Glomerular visceral epithelial cell (primary cell): ENCODE results near the gene ZP1.
"Not testable (repeated sequence)": the region's sequence is repeated elsewhere in the genome, so short reads cannot be mapped to it uniquely, and the experiment has no call there.

ENCODE experiments used
- DNase-seq: peaks from one replicate; pipeline ENCODE4 v3.0.0-alpha.2; 2016; ENCODE audit errors: extremely low spot score

Gene ZP1

DNA sequence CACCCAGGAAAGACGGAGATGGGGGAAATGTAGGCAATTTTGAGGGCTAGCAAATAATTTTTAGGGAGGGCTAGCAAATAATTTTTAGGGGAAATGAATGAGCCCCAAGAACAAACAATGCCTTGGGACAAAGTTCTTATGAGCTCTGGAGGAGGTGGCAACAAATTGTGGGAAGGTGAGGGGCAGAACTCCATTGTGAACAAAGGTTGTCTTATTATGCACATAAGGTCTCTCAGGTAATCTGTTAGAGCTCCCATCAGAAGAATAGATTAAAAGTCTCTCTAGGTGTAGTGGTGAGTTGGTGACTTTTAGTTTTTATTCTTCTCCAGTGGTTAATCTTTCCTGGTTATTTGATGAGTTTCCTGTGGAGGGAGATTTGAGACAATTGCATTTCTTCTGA lies 41.5 kb downstream of the ZP1 start:
- DNase-seq, result no peak

DNA sequence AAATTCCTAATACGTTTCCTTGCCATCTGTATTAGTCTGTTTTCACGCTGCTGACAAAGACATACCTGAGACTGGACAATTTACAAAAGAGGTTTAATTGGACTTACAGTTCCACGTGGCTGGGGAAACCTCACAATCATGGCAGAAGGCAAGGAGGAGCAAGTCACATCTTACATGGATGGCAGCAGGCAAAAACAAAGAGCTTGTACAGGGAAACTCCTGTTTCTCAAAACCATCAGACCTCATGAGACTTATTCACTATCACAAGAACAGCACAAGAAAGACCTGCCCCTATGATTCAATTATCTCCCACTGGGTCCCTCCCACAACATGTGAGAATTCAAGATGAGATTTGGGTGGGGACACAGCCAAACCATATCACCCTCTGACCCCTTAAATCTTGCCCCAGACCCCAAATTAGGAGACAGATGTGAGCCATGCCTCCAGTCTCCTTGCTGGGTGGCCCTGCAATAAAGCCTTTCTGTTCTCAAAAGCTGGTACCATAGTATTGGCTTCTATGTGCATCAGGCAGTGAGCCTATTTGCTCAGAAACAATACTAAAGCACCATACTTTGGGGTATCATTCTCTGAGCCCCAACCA lies 42.4 kb downstream of the ZP1 start:
- not testable (repeated sequence) for DNase-seq

DNA sequence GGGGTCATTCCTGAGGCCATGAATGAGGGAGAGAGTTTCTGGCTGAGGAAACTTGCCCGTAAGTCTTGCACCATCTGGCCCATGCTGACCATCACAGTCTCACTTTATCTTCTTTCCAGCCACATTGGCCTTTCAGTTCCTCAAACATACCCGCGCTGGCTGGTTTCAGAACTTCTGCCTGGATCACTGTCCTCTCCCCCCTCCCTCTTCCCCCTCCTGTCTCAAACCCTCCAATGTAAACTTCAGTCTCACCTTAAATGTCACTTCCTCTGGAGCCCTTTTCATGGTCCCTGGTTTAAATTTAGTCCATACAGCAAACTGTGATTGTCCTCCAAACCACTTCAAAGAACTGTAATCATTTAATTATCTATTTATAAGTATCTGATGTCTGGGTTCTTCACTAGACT lies 42.9 kb downstream of the ZP1 start:
- DNase-seq, result no peak

DNA sequence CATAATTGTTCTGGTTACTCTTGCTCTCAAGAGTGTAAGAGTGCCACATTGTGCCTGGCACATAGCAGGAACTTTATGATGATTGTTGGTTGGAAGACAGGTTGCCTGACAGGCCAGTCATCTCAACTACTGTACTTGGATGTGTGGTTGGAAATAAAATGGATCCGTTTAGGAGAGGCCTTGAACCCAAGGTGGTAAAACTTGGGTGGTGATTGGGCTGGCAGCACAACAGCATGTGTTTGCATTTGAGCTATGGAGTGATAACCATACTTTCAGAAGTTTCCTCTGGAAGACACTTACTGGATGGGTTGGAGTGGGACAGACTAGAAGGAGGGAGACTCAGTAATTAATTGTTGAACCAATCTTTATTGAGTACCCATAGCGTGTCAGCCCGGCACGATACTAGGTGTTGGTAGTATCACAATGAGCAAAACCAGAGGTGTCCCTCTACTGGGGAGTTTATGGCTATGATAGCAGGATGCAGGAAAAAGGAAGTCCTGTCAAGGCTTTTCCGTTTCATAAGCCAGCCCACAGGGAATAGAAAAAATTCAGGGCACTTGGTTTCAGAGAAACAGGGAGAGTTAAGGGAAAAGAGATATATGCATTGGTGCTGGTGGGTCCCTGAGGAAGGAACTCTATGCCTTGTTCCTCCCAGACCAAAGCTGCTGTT lies 43.5 kb downstream of the ZP1 start:
- DNase-seq, result no peak

DNA sequence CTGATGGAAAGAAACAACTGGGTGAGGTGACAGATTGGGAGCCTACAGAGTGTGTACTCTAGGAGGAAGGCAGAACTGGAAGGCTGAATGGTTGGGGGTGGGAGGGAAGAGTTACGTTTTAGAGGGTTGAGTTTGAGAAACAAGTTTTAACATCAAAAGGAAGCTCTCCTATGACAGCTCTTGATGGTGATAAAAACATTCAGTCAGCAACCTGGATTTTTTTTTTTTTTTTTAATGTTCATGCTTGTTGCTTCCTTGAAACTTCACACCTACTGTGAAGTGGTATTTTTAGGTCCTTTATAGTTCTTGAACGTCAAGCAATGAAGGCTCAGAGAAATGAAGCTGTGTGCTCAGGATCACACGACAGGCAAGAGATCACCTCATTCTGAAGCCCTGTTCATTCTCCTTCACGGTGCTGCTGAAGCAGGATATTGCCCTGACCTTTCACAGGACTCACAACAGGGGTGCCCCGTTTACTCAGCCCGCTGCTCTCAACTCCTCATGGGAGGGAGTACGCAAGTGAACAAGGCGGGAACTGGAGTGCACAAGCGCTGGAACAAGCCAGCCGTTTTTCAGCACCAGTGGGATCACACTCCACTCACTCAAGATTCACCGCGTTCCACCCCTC lies 45.0 kb downstream of the ZP1 start:
- DNase-seq, result no peak

DNA sequence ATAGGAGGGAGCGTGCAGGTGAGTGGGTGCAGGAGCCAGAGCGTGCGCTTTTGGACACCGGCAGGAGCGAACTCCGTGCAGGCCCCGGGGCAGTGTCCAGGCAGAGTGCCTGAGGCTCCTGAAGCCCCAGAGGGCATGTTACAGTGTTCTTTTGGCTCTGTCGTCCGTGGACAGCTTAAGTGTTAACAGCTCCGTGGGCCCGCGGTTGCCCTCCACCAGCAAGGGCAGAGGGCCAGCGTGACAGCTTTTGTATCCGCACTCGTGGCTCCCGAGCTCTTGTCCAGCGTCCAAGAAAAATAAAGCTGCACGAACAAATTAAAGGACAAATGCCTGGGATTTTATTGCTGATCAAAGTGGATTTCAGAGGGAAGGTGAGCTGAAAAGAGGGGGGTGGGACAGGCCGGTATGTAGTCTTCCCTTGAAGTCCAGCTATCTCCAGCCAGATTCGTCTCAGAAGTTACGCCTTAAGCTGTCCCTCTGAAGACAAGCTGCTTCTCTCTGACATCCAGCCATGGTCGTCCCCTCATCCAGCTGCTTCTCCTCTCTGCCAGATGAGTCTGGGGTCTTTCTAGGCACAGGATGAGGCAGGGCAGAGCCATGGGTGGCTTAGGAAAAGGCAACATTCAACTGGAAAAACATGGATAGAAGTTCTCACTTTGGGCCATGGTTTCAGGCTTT lies 45.6 kb downstream of the ZP1 start:
- DNase-seq, result no peak

DNA sequence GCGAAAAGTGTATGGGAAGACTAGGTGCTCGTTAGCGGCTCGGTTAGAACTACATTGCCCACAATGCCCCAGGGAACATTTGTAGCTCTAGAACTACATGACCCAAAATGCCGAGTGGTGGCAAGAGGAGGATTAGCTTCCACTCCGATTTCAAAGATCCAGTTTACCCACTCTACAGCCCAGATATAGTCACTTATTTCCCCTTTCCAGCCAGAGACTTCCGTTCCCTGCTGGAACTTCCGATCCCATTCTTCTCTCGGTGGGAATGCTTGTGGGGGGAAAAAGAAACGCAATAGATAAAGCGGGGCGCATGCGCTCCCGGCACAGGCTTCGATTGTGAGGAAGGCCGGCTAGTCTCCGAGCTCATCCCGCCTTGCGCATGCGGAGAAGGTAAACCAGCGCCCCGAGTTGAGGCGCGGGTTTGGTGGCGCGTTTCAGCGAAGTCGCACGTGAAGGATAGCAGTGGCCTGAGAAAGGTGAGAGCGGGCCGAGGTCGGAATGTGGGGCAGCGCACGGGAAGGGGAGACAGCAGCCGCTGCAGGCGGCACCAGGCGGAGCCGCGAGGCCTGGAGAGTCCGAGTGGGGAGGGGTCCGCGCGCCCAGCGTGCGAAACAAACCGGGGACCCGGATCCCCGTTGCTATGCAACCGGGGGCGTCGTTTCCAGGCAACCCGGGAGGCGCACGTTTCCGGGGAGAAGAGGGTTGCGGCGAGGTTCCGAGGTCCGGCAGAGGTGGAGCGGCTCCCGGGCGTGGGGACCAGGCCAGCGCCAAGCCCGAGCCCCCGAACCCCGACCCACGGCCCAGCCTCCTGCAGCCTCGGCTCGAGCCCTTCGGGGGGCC lies 46.7 kb downstream of the ZP1 start, which contains the start of gene TMEM109:
TMEM109 (plus strand) TSS at position 366 of the 840 bp plus-strand sequence. CDS start 5,536 bp downstream, outside the sequence.
- DNase-seq, result peak; percentile 86

DNA sequence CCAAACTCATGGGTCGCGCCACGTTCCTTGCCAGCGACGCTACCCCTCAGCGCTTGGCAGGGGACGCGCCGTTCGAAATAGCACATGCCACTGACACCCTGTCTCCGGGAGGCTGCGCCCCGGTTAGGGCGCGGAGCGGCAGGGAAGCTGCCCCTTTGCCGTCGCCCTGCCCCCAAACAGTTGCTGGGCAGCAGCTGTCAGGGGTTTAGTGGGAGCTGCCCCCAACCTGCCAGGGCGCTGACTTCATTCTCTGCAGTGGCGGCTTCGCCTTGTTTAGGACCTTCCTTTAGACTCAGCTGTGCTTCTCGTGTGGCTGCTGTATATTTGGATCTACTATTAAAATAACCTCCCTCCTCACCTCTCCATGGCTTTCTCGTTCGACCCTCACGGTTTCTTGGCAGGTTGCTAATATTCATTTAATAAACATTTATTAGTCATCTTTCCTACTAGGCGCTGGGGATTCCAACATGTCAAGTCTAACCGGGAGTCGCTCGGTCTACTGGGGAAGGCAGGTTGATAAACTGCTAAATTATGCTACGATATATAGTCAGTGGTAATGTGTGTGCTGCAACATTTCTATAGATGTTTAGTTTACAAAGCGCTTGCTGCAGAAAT lies 47.4 kb downstream of the ZP1 start:
- DNase-seq, result peak; percentile 43

DNA sequence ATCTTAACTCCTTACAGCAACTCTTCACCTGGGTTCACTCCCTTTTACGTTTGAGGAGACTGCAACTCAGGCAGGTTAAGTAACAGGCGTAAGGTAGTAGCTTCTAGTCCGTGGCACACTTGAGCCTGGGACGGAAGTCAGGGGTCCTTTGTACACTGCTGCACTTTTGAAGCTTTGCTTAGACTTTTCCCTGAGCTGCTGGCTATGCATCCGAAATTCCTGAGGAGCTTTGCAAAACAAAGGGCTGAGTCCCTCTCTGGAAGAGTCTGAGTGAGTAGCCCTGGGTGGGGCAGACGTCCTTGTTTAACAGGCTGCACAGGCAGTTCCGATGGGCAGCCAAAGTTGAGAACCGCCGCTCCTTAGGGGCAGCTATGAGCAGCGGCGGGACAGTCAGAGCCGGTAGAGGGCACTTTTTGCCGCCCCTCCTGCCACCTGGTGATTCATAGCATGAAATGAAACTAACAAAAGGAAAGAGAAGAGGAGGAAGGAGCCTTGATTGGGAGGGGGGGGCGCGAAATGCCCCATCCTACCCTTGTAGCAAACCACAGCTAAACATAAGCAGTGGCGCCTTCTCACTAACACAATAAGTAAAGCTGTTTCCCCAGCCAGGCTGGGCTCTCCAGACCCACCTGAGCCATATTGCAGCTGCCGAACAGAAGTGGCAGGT lies 48.0 kb downstream of the ZP1 start:
- peak; percentile 70 for DNase-seq

DNA sequence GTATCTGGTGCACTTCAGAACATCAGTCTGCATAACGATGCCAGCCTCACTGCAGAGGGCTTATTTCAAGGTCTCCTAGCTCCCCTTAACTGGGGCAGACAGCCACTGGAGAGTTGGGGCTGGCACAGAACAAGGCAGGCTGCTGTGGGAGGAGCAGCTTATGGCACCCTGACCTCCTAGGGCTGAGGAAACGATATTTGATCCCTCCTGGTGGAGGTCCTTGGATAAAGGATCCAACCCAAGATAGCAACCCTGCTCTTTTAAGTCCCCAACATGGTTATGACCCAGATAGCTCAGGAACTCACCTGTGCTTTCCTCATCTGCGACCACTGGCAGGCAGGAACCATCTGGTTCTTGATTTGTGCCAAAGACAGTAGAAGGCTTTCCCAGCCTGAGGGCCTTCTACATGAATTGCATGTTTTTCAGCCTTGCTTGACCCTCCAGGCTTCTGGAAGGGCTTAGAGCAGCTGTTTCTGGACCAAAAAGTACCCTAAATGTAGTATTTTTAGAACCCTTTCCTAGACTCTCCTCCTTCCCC lies 49.4 kb downstream of the ZP1 start:
- no peak for DNase-seq

DNA sequence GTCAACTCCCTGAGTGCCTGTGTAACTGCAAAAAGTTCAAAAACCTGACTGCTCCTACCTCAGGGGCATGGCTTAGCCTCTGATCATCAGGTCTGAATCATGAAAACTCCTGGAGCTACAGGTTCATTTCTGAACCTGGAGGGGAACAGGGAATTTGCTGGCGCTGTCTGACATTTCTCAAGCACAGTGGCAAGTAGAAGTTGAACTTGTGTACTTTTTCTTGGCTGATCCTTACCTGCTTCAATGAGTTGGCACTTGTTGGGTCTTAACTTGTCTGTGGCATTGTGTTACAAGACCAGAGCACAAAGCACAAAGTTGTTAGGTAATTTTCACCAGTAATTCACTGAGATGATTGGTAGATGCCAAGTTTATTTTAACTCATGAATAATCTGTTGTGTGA lies 49.9 kb downstream of the ZP1 start:
- DNase-seq, result no peak

DNA sequence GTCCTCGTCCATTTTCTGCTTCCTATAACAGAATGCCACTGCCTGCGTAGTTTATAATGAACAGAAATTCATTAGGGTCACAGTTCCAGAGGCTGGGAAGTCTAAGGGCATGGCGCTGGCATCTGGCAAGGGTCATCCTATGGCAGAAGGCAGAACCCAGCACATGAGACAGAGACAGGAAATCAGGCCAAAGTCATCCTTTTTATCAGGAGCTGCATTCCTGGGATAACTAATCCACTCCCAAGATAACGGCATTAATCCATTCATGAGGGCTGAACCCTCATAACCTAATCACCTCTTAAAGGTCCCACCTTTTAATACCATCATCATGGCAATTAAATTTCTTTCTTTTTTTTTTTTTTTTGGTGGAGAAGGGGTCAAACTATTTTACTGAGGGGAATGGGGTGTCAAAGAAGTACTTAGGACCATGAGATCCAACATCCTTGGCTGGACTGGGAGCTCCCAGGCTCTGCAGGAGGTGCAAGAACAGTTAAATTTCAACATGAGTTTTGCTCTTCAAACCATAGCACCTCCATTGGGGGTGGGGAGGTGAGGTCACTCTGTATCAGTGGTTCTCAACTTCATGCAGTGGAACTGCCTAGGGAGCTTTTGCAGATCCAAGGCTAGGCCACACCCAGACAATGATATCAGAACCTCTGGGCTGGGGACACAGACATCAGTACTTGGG lies 51.1 kb downstream of the ZP1 start:
- no peak for DNase-seq

DNA sequence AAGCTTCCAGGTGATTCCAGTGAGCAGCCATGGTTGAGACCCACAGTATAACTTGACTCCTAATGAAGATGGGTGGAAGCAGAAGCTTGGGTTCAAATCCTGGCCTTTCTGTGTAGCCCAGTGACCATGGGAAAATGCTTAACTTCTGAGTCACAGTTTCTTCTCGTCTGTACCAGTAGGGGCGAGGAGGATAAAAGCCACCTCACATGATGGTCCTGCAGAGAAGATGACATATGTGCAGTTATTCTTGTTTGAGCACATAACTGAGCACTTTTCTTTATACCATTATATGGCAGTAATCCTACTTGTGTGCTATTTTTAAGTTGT lies 51.6 kb downstream of the ZP1 start:
- DNase-seq, result peak; percentile 36

DNA sequence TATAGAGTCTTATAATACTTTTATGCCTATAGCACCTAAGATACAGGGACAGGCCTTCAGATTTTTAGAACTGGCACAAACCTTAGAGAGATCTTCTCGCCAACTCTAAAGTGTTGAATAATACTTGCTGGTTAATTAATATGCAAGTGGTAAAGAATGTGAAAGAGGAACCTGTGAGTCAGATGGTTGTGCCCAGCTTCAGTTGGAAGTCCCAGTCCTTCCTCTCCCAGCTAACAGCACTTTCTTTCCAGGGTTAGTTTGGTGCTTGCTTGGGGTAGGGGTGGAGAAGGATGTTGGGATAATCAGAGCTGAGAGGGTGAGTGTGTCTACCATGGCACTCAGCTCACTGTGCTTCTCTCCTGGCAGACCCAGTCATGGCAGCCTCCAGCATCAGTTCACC lies 52.0 kb downstream of the ZP1 start:
- DNase-seq, result no peak

DNA sequence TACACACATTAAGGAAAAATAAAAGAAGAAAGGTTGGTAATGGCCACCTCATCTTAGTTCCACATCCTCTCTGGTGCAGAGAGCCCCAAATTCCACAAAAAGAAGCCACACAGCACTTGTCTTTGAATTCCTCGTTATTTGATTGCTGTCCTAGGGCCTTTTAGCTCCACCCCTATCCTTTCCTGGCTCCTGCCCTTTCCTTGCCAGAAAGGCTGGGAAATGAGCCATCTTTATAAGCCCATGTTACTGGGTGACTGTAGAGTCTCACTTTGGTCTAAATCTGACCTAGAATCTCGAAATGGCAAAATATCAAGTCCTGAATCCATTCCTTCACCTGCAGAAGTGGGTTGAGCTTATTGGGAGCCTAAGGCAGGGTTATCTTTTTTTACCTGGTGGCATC lies 52.6 kb downstream of the ZP1 start:
- no peak for DNase-seq

DNA sequence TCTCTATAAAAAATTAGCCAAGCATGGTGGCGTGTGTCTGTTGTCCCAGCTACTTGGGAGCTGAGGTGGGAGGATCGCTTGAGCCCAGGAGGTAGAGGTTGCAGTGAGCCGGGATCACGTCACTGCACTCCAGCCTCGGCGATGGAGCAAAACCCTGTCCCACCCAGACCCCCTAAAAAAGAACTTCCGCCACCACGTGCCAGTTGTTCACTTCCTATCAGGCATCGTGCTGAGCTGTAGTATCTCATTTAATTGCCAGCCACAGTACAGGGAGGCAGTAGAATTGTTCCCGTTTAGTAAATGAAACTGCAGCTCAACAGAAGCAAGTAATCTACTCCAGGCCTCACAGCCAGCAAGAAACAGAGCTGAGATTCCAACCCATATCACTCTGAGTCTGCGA lies 53.9 kb downstream of the ZP1 start:
- DNase-seq, result no peak

DNA sequence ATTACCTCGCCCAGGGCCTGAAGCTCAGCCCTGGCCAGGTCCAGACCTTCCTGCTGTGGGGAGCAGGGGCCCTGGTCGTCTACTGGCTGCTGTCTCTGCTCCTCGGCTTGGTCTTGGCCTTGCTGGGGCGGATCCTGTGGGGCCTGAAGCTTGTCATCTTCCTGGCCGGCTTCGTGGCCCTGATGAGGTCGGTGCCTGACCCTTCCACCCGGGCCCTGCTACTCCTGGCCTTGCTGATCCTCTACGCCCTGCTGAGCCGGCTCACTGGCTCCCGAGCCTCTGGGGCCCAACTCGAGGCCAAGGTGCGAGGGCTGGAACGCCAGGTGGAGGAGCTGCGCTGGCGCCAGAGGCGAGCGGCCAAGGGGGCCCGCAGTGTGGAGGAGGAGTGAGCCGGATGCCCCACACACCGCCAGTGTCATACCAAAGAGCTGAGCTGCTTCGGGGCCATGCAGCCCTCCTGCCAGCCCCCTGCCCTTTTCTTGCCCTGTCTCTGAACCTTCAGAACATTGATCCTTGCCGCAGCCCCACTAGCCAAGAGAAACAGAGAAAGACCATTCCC lies 54.5 kb downstream of the ZP1 start:
- DNase-seq, result no peak

DNA sequence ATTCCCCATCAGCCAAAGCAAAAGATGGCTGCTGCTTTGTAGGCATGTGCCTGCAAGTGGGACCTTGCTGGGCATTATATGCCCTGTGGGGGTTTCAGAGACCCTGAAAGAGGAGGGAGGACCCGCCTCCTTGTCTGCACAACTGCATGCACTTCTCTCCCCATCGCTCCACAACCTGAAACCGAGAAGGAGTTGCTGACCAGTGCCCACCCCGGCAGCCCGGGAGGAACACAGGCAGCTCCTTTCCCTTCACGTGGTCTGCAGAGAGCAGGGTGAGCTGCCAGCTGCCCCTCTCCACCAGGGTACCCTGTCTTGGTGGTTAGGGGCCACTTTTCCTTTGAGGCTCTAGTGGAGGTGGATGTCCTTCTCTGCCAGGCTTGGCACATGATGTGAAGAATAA lies 55.6 kb downstream of the ZP1 start:
- DNase-seq, result no peak

DNA sequence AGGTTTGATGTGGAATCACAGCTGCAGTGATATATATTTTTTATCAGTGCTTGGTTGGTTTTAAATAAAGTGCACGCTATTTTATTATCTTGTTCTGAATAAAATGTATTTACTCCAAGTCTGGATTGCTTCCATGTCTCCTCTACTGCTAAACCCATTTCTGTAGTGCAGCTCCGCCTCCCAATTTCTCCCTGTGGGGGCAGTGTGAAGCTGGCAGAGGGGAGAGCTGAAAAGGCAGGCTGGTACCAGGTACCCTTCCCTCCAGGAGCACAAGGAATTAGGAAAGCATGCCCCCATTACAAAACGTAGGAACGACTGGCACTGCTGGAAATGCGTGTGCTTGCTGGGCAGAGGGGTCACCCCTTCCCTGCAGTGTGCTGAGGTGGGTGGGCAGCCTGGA lies 56.0 kb downstream of the ZP1 start:
- DNase-seq, result no peak

DNA sequence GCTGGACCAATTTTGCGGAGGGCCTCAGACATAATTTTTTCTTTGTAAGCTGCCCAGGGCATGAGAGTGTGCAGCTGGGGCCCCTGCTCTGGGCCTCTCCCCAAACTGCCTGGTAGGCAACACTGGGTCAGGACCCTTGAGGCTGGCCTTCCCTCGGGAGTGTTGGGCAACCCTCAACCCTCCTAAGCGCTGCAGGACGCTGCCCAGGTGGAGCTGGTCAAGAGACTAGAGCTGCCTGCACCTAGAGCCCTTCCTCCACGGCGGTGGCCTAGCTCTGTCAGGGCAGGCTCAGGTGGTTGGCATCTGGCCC lies 56.4 kb downstream of the ZP1 start:
- no peak for DNase-seq
